Neural progenitor cell (in vitro differentiated cells): Measurements from ENCODE around the gene CCSER2. TPM values are rescaled to one million over a fixed set of nuclear protein-coding genes. Genes with fewer than 3 reads are reported as not detected.

Experiments used
- DNase-seq: peaks from one replicate; pipeline ENCODE4 v3.0.0-alpha.2; 2016; ENCODE audit warnings: low spot score
- H2AFZ ChIP-seq: fragments of 200-600 bp; sonication (generic); replicated peaks from 2 replicates; pipeline ENCODE4 v1.6.1; 2016; ENCODE audit warnings: antibody characterized with exemption
- H3F3A ChIP-seq: fragments of 200-600 bp; sonication (generic); 2 replicates; pipeline ENCODE4 v1.6.1; 2016; ENCODE audit warnings: antibody characterized with exemption, low read depth
- H3K27ac ChIP-seq: fragments of 200-600 bp; sonication (generic); 2 replicates; pipeline ENCODE4 v1.5.1; 2016; ENCODE audit warnings: mild to moderate bottlenecking
- H3K27me3 ChIP-seq: fragments of 200-600 bp; sonication (generic); 2 replicates; pipeline ENCODE4 v1.6.1; 2016; ENCODE audit warnings: mild to moderate bottlenecking, moderate library complexity
- H3K36me3 ChIP-seq: fragments of 200-600 bp; sonication (generic); 2 replicates; pipeline ENCODE4 v1.5.1; 2016
- H3K4me1 ChIP-seq: fragments of 200-600 bp; sonication (generic); 2 replicates; pipeline ENCODE4 v1.6.1; 2016; ENCODE audit warnings: mixed run types
- H3K4me2 ChIP-seq: fragments of 200-600 bp; sonication (generic); 2 replicates; pipeline ENCODE4 v1.6.1; 2016
- H3K4me3 ChIP-seq: fragments of 200-600 bp; sonication (generic); 2 replicates; pipeline ENCODE4 v1.5.1; 2016
- H3K79me2 ChIP-seq: fragments of 200-600 bp; sonication (generic); 2 replicates; pipeline ENCODE4 v1.6.1; 2016; ENCODE audit warnings: low read depth
- H3K9ac ChIP-seq: fragments of 200-600 bp; sonication (generic); 2 replicates; pipeline ENCODE4 v1.6.1; 2016
- H3K9me3 ChIP-seq: fragments of 200-600 bp; sonication (generic); 2 replicates; pipeline ENCODE4 v1.5.1; 2016; ENCODE audit warnings: low read depth
- H4K20me1 ChIP-seq: fragments of 200-600 bp; sonication (generic); 2 replicates; pipeline ENCODE4 v1.6.1; 2016; ENCODE audit warnings: low read depth
- H3K27ac Mint-ChIP-seq: 3 replicates; pipeline ENCODE4 v1.8.0; 2021; ENCODE audit warnings: mixed read lengths
- H3K27me3 Mint-ChIP-seq: 2 replicates; pipeline ENCODE4 v1.8.0; 2022; ENCODE audit warnings: low read depth, mild to moderate bottlenecking, inconsistent platforms, moderate library complexity, mixed read lengths; ENCODE audit not compliant: insufficient read depth
- H3K36me3 Mint-ChIP-seq: 3 replicates; pipeline ENCODE4 v1.8.0; 2021; ENCODE audit warnings: mixed read lengths
- H3K4me1 Mint-ChIP-seq: 3 replicates; pipeline ENCODE4 v1.8.0; 2021; ENCODE audit warnings: mixed read lengths
- H3K4me3 Mint-ChIP-seq: 3 replicates; pipeline ENCODE4 v1.8.0; 2021; ENCODE audit warnings: mild to moderate bottlenecking, moderate library complexity, mixed read lengths
- H3K9me3 Mint-ChIP-seq: 3 replicates; pipeline ENCODE4 v1.8.0; 2020; ENCODE audit warnings: mixed read lengths
- EZH2 ChIP-seq: fragments of 200-600 bp; sonication (generic); IDR thresholded peaks from 2 replicates; pipeline ENCODE4 v1.6.1; 2017; ENCODE audit warnings: antibody characterized with exemption, mild to moderate bottlenecking, moderate library complexity
- EZH2phosphoT487 ChIP-seq: fragments of 200-600 bp; sonication (generic); IDR thresholded peaks from 2 replicates; pipeline ENCODE4 v1.6.1; 2017; ENCODE audit warnings: antibody characterized with exemption
- total RNA-seq: library from RNA; depleted of rRNA; stranded (reverse); fragments of >200 nt; gene quantifications from 2 replicates; pipeline ENCODE4 v1.2.3, GENCODE V29; 2015; ENCODE audit warnings: low replicate concordance
- TF ChIP-seq, protein P1 (sequence below): fragments of 200-600 bp; sonication (generic); IDR thresholded peaks from 2 replicates; pipeline ENCODE4 v1.5.1; 2017; ENCODE audit warnings: antibody characterized with exemption, mild to moderate bottlenecking

The CCSER2 gene
- total RNA-seq, 1 donor from 2014 or later, result 39.3 TPM

DNA sequence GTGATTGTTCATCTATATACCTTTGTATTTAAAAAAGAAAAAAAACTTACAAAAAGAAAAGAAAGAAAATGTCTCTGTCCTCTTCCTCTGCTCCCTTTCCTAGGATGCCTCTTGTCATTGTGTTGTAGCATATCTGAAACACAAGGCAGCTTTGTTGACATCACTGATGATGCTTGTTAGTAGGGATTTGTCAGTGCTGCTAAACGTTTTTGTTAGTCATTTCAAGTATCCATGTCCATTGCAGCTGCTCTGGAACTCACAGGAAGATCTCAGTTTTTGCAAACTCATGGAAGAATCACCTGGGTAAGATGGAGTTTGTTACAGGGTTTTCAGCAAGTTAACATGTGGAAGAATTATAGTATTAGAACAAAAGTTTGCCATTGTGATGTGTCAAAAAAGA, 123.6 kb downstream of the CCSER2 start:
- peaks cover 33% of the 10 kb centered on the region for H3K36me3 Mint-ChIP-seq

GRCh38 chr10:84453303-84453702, 124.9 kb downstream of the CCSER2 start:
- H3K27me3 Mint-ChIP-seq, result peaks cover 3% of the 10 kb centered on the region
- peaks cover 8% of the 10 kb centered on the region for H3K4me1 Mint-ChIP-seq
- H3K9ac ChIP-seq, result no peak overlapping the region
- H3K4me1 ChIP-seq, result peaks cover 4% of the 10 kb centered on the region
- DNase-seq, result no peak
- H4K20me1 ChIP-seq, result no peaks in the 10 kb centered on the region
- H3K4me3 ChIP-seq, result no peak overlapping the region
- H3K36me3 Mint-ChIP-seq, result peaks cover 32% of the 10 kb centered on the region
- TF ChIP-seq, protein P1, sequence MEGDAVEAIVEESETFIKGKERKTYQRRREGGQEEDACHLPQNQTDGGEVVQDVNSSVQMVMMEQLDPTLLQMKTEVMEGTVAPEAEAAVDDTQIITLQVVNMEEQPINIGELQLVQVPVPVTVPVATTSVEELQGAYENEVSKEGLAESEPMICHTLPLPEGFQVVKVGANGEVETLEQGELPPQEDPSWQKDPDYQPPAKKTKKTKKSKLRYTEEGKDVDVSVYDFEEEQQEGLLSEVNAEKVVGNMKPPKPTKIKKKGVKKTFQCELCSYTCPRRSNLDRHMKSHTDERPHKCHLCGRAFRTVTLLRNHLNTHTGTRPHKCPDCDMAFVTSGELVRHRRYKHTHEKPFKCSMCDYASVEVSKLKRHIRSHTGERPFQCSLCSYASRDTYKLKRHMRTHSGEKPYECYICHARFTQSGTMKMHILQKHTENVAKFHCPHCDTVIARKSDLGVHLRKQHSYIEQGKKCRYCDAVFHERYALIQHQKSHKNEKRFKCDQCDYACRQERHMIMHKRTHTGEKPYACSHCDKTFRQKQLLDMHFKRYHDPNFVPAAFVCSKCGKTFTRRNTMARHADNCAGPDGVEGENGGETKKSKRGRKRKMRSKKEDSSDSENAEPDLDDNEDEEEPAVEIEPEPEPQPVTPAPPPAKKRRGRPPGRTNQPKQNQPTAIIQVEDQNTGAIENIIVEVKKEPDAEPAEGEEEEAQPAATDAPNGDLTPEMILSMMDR, result no peak
- no peak for TF ChIP-seq EZH2phosphoT487
- no peak for TF ChIP-seq EZH2
- H3K27ac ChIP-seq, result no peak overlapping the region
- peaks cover 8% of the 10 kb centered on the region for H3F3A ChIP-seq
- H3K27ac Mint-ChIP-seq, result no peak overlapping the region
- H3K9me3 ChIP-seq, result no peaks in the 10 kb centered on the region
- H3K27me3 ChIP-seq, result no peaks in the 10 kb centered on the region
- H3K9me3 Mint-ChIP-seq, result peaks cover 2% of the 10 kb centered on the region
- H3K79me2 ChIP-seq, result no peaks in the 10 kb centered on the region
- H2AFZ ChIP-seq, result no peak overlapping the region
- no peak overlapping the region for H3K4me3 Mint-ChIP-seq
- no peak overlapping the region for H3K4me2 ChIP-seq
- H3K36me3 ChIP-seq, result peaks cover 6% of the 10 kb centered on the region

More for the DNA sequence above, 123.6 kb downstream of the CCSER2 start:
- no peak for TF ChIP-seq EZH2phosphoT487
- TF ChIP-seq, protein P1, result no peak
- TF ChIP-seq EZH2, result no peak
- H3K9ac ChIP-seq, result no peak overlapping the region
- H3K9me3 ChIP-seq, result no peaks in the 10 kb centered on the region
- no peaks in the 10 kb centered on the region for H3K36me3 ChIP-seq
- H3K27ac Mint-ChIP-seq, result no peak overlapping the region
- no peak overlapping the region for H2AFZ ChIP-seq
- H3K27ac ChIP-seq, result no peak overlapping the region
- no peaks in the 10 kb centered on the region for H3K27me3 ChIP-seq
- H3K4me3 ChIP-seq, result no peak overlapping the region
- H3K4me2 ChIP-seq, result no peak overlapping the region
- H3K4me1 Mint-ChIP-seq, result peaks cover 14% of the 10 kb centered on the region
- no peak for DNase-seq
- no peaks in the 10 kb centered on the region for H3K79me2 ChIP-seq
- peaks cover 3% of the 10 kb centered on the region for H3K27me3 Mint-ChIP-seq
- no peaks in the 10 kb centered on the region for H4K20me1 ChIP-seq
- no peak overlapping the region for H3K4me3 Mint-ChIP-seq
- H3K9me3 Mint-ChIP-seq, result no peaks in the 10 kb centered on the region
- peaks cover 17% of the 10 kb centered on the region for H3K4me1 ChIP-seq
- peaks cover 17% of the 10 kb centered on the region for H3F3A ChIP-seq

DNA sequence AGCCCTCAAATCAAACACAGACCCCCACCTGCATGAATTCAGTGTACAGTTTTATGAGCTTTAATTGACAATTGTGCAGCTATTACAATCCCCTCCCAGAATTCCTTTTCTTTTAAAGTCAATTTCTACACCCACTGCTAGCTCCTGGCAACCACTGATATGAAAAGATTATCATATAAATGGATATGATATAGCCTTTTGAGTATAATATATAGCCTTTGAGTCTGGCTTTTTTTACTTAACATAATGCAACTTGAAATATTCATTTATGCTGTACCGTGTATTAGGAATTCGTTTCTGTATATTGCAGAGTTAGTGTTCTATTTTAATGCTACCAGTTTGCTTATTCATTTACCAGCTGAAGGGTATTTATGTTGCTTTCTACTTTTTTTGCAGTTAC, 127.7 kb downstream of the CCSER2 start:
- H3K4me2 ChIP-seq, result no peak overlapping the region

More for the DNA sequence above, 127.7 kb downstream of the CCSER2 start:
- DNase-seq, result no peak
- Histone ChIP-seq H3K27me3 (no peaks in the 10 kb centered on the region), H3K27ac (no peak overlapping the region), H3K36me3 (peaks cover 7% of the 10 kb centered on the region), H2AFZ (no peak overlapping the region), H3K4me3 (no peak overlapping the region), H3K79me2 (no peaks in the 10 kb centered on the region), H4K20me1 (no peaks in the 10 kb centered on the region), H3K9ac (no peak overlapping the region), H3K4me1 (no peaks in the 10 kb centered on the region), H3K9me3 (no peaks in the 10 kb centered on the region), H3F3A (peaks cover 6% of the 10 kb centered on the region)
- peaks cover 8% of the 10 kb centered on the region for H3K4me1 Mint-ChIP-seq
- H3K4me3 Mint-ChIP-seq, result no peak overlapping the region
- H3K27me3 Mint-ChIP-seq, result peaks cover 3% of the 10 kb centered on the region
- no peak overlapping the region for H3K27ac Mint-ChIP-seq
- H3K36me3 Mint-ChIP-seq, result peaks cover 40% of the 10 kb centered on the region
- TF ChIP-seq EZH2phosphoT487, result no peak
- TF ChIP-seq, protein P1, result no peak
- no peak for TF ChIP-seq EZH2
- H3K9me3 Mint-ChIP-seq, result peaks cover 11% of the 10 kb centered on the region
